Cerebellar nuclear complex (tissue), 1 donor: ENCODE results near the gene IL4R.
"Not testable (repeated sequence)": the region's sequence is repeated elsewhere in the genome, so short reads cannot be mapped to it uniquely, and the experiment has no call there.

Experiments used
- DNase-seq, 2 experiments: peaks; one replicate each; lab custom pipeline; 2025; lab: John Stamatoyannopoulos, UW

The IL4R gene

GRCh38 chr16:27329376-27330079 lies 15.8 kb downstream of the IL4R start:
- DNase-seq, result not testable (repeated sequence)

DNA sequence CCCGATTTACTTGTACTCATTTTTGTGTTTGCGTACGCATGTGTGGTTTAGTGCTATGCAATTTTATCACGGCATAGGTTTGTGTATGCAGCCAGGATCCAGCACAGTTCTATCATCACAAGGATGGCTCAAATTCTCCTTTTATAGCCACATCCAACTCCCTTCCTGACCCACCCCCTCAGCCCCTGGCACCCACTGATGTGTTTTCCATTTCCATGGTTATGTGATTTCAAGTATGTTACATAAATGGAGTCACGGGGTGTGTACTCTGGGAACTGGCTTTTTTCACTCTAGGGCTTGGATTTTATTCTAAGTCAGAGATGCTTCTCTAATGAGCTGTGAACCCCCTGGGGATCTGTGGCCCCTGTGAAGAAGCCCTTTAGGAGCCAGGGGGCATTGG lies 16.8 kb downstream of the IL4R start:
- no peak for DNase-seq

- DNase-seq, result no peak
These were observed 18.3 kb downstream of the IL4R start for GRCh38 chr16:27332105-27332504.

DNA sequence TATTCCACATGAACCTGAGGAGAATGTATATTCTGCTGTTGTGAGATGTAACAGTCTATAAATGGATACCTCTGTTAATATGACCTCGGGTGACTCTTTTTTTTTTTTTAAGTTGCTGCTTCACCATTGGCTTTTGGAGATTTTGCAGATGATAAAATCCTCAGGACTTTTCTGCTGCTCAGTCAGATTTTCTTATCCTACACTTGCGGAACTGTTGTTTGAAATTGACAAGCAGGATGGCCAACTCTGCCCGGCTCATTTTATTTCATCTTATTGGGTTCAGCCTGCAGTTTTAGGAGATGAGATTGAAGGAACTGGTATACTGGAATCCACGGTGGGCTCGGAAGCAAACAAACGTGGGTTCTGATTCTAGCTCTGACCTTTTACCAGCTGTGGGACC lies 19.3 kb downstream of the IL4R start:
- DNase-seq, result no peak

- DNase-seq, result no peak
These were observed 19.8 kb downstream of the IL4R start for GRCh38 chr16:27333549-27333948.

DNA sequence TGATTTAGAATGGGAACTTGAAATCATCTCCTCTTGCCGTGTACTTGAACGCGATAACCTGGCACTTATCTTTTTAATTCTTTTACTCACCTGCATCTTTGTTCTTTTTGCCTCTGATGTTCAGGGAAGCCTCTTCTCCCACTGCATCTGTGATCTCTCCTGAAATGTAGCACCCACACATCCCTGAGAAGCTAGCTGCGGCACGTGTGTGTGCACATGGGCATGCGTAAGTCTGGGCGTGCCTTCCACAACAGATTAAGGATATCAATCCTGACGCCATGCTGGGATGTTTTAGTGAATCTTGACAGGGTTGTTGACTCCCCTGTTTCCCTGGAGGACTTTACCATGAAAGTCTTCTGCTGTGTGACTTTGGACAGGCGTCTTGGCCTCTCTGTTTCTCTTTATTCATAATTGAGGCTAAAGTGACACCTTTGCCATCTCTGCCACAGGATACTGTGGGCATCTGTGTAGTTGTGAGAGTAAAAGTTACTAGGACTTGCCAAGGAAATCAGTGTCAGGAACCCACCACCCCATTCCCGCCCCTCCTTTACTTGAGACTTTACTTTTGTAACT lies 20.5 kb downstream of the IL4R start:
- DNase-seq, result no peak

GRCh38 chr16:27334838-27335237 lies 21.1 kb downstream of the IL4R start:
- DNase-seq, result no peak

DNA sequence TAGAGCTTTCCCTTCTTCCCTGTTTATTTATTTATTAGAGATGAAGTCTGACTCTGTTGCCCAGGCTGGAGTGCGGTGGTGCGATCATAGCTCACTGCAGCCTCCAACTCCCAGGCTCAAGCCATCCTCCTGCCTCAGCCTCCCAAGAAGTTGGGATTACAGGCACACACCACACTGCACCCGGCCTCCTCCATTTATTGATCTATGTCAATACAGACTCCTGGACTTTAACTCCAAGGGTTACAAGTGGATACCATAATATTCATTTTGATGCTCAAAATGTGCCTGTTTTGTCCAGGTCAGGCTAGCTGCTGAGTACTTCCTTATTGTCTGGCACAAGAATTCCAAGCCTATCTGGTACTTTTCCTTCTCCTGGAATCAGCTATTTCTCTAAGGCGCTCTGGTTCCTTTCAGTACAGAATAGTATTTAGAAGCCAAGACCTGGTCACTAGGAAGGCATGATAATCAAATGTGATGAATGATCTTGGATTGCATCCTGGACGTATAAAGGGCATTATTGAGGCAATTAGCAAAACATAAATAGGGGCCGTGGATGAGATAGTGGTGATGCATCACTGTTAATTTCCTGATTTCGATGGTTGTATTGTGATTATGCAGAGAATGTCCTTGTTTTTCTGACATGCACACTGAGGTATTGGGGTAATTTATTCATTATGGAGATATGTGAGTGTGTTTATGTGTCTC lies 21.7 kb downstream of the IL4R start:
- DNase-seq, result no peak

GRCh38 chr16:27337024-27337423 lies 23.2 kb downstream of the IL4R start:
- DNase-seq, result no peak

GRCh38 chr16:27339180-27339579 lies 25.4 kb downstream of the IL4R start:
- DNase-seq, result no peak

DNA sequence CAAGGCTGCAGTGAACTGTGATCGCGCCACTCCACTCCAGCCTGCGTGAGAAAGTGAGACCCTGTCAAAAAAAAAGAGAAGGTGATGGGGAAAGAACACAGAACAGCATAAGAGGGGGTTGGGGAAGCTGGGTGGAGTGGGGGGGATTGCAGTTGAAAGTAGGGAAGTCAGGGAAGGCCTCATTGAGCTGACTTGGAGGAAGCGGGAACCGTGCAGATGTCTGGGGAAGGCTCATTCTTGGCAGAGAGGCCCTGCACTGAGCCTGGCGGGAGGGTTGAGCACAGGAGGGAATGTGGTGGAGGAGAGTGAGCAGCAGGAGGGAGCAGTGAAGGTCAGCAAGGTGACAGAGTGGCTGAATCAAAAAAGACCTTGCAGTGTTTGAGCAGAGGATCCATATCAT lies 26.9 kb downstream of the IL4R start:
- DNase-seq, result no peak

GRCh38 chr16:27341549-27341948 lies 27.8 kb downstream of the IL4R start:
- no peak for DNase-seq

GRCh38 chr16:27341971-27342370 lies 28.2 kb downstream of the IL4R start:
- DNase-seq, result no peak

DNA sequence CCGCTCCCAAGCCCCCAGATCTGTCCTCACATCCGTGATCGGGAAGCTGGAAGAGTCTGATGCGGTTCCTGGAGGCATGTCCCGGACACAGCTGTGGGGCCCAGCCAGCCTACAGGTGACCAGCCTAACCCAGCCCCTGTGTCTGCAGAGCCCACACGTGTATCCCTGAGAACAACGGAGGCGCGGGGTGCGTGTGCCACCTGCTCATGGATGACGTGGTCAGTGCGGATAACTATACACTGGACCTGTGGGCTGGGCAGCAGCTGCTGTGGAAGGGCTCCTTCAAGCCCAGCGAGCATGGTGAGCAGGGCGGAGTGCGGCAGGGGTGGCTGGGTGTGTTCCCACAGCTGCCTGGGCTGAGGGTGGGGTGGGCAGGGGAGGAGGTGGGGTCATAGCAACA lies 30.9 kb downstream of the IL4R start:
- no peak for DNase-seq

DNA sequence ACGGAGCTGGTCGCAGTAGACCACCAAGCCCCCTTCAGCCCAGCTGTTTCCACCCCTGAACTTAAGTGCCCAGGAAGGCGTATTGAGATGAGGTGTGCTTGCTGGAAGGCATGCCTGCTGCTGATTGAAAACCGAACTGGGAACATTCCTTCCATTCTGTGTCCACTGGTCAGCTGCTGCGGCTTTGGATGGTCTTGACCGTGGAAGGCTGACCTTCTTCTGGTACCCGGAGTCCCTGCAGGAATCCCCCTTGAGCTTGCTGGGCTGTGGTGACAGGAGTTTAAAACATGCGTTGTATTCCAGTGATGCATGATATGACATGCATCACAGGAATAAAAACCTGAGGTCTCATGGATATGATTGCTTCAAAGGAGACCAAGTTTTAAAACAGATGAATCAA lies 31.4 kb downstream of the IL4R start:
- DNase-seq, result no peak

DNA sequence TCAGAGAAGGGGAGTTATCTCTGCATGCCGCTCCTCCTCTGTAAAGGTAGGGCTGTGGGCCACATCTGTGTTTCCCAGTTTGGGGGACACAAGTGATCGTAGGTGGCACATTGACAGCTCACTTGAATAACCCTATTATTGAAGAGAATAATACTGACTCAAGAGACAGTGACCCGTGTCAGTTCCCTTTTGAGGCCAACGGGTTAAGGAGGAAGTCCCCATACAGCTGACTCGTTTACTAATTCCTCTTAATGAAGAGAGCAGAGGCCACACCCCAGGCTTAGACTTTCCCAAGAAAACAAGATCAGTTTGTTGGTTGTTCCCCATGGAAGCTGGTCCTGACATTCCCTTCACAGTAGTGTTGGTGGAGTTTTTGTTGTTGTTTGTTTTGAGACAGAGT lies 33.0 kb downstream of the IL4R start:
- DNase-seq, result no peak

DNA sequence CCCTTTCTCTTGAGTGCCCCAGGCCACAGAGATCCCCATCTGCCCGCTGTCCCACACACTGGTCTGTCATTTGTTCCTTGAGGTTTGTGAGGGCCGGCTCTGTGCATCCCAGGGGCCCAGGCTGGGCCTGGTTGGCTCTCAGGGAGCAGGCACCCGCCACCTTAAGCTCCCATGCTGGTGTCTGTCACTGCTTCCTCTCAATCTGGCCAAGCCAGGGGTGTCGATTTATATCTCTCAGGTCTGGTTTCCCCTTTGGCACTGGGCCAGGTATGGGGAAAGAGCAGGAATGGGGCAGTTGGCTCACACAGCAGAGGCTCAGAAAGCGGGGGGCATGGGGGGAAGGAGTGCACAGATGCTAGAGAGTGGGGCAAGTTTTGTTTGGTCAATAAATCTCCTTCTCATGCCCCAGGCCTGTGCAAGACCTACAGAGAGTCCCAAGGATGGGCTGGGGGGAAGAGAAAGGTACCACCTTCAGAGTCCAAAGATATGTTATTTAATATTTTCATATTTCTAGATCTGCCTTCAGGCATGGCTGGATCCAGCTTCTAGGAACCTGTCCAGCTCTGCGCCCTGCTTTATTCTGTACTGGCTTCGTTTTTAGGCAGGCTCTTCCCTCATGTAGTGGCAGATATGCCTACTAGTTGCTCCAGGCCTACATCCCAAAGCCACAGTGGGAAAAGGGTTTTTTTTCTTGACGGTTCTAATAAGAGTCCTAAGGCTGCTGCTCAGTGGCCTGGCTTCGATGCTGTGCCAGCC lies 34.3 kb downstream of the IL4R start:
- DNase-seq, result no peak

GRCh38 chr16:27349276-27349675 lies 35.5 kb downstream of the IL4R start:
- DNase-seq, result no peak

- no peak for DNase-seq
These were observed 36.2 kb downstream of the IL4R start for GRCh38 chr16:27350006-27350405.

DNA sequence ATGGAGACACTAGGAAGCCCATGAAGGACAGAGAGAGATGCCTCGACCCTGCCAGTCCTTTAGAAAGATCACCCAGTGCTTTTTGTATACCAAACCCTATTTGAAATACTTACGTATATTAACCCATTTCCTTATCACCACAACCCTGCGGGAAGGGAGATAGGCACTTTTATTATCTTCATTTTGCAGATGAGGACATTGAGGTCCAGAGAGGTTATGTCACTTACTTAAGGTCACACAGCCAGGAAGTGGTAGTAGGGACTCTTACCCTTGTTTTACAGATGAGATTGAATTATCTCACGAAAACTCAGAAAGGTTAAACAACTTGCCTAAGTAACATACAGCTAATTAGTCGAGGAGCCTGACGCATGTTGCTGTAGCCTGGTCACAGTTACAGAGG lies 38.2 kb downstream of the IL4R start:
- DNase-seq, result no peak

- DNase-seq, result no peak
These were observed 40.1 kb downstream of the IL4R start for GRCh38 chr16:27353853-27354252.

DNA sequence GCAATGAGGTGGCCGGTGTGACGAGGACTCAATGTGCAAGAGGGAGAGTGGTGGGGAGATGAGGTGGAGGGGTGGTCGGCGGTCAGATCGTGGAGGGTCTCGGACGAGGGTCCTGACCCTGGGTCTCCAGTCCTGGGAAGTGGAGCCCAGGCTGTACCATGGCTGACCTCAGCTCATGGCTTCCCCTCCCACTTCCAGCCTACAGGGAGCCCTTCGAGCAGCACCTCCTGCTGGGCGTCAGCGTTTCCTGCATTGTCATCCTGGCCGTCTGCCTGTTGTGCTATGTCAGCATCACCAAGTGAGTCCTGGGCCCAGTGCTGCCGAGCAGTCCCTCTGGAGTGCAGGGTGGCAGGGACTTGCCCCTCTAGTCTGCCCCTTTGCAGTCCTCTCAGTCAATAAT lies 41.8 kb downstream of the IL4R start:
- DNase-seq, result no peak

DNA sequence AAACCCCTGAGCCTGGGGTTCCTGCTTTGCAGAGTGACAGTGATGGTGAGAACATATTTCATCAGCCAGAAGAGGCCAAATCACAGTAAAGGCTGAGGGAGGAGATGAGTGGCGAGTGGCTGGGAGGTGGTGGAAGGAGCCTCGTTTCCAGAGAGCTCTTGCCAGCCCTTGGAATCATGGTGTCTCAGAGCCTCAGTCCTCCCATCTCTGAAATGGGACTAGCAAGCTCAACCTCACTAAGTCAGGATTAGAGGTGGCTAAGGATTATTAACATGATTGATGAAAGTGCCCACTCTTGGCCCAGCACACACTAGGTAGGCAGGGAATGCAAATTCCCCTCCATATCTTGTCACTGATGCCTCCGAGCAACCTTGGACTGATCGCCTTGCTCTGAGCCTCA lies 43.0 kb downstream of the IL4R start:
- no peak for DNase-seq
